ENCODE measurements around the gene SYT13.

DNA sequence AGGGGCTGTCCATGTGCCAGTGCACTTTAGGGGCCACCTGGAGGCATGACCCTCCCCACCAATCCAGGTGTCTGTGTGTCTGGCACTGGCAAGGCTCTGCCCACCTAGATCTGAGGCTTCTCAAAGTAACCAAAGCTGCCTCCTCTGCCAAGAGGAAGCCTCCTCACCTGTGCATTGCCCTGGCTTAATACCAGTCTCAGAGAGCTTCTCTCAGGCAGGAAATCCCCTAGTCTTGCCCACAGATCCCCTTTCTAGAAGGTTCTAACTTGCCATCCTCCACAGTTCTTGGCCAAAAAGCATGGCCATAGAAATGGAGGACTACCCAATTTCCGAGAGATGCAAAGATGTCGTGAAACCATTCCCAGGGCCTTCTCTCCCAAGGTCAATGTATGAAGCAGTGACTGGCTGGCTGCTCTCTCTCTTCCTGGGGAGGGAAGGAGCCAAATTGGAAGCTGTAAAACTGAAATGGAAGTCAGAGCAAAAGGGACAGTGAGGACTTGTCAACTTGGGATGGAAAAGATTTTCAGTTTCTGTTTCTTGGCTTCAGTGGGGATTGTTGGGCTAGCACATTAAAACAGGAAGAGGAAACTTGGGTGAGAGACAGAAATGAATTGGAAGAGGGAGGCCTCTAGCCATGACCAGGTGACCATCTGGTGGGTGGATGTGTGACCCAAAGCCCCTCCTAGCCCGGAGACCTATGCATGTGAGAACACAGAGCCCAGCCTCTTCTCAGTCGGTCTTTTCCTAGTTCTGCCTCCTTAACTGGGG, 70.9 kb downstream of the SYT13 start:
- no peak for TF ChIP-seq RAD21 (IDR thresholded peaks at IDR 0.05; ENCODE audit: low read depth)
- no peak for TF ChIP-seq CEBPB (IDR thresholded peaks at IDR 0.05)
- TF ChIP-seq, protein P1, sequence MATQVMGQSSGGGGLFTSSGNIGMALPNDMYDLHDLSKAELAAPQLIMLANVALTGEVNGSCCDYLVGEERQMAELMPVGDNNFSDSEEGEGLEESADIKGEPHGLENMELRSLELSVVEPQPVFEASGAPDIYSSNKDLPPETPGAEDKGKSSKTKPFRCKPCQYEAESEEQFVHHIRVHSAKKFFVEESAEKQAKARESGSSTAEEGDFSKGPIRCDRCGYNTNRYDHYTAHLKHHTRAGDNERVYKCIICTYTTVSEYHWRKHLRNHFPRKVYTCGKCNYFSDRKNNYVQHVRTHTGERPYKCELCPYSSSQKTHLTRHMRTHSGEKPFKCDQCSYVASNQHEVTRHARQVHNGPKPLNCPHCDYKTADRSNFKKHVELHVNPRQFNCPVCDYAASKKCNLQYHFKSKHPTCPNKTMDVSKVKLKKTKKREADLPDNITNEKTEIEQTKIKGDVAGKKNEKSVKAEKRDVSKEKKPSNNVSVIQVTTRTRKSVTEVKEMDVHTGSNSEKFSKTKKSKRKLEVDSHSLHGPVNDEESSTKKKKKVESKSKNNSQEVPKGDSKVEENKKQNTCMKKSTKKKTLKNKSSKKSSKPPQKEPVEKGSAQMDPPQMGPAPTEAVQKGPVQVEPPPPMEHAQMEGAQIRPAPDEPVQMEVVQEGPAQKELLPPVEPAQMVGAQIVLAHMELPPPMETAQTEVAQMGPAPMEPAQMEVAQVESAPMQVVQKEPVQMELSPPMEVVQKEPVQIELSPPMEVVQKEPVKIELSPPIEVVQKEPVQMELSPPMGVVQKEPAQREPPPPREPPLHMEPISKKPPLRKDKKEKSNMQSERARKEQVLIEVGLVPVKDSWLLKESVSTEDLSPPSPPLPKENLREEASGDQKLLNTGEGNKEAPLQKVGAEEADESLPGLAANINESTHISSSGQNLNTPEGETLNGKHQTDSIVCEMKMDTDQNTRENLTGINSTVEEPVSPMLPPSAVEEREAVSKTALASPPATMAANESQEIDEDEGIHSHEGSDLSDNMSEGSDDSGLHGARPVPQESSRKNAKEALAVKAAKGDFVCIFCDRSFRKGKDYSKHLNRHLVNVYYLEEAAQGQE (IDR thresholded peaks at IDR 0.05; ENCODE audit: low read depth) = no peak
- TF ChIP-seq, protein P2, sequence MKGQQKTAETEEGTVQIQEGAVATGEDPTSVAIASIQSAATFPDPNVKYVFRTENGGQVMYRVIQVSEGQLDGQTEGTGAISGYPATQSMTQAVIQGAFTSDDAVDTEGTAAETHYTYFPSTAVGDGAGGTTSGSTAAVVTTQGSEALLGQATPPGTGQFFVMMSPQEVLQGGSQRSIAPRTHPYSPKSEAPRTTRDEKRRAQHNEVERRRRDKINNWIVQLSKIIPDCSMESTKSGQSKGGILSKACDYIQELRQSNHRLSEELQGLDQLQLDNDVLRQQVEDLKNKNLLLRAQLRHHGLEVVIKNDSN (IDR thresholded peaks at IDR 0.05) = no peak
- TF ChIP-seq CREB1 (IDR thresholded peaks at IDR 0.05; ENCODE audit: low read depth) = no peak

Measured in Ishikawa (cell line).